GM23338 (cell line): ENCODE results near the gene ZNF691.
A peak's percentile ranks its signal among the peaks of the same experiment; 100 is the strongest.

Experiments
- CREB1 ChIP-seq: fragments of 250-450 bp; sonication (Bioruptor Pico); IDR thresholded peaks from 2 replicates; pipeline ENCODE4 v1.5.0; 2020; ENCODE audit warnings: low read depth, mild to moderate bottlenecking, moderate library complexity
- CTCF ChIP-seq, 2 experiments: fragments of 200-600 bp in 1 of 2; sonication (generic) in 1 of 2; conservative IDR thresholded peaks; 2 replicates each; pipeline versions ENCODE4 v1.5.1 to v1.6.1; 2016 to 2017; ENCODE audit warnings: antibody characterized with exemption in 2 of 2, low read depth in 2 of 2, mild to moderate bottlenecking in 2 of 2, moderate library complexity in 1 of 2
- REST ChIP-seq: IDR thresholded peaks from one replicate; pipeline ENCODE4 v1.6.1; 2018; ENCODE audit warnings: antibody characterized with exemption; ENCODE audit not compliant: unreplicated experiment

GRCh38 chr1:42830631-42831030 lies 15.8 kb upstream of the ZNF691 start:
- TF ChIP-seq CTCF (conservative IDR thresholded peaks at IDR 0.05; ENCODE audit: low read depth in 2 of 2): peak; percentile 39 to 56; a peak in 3 of 4 replicates
- TF ChIP-seq CREB1 (CRISPR knock-in tag): no peak
- TF ChIP-seq REST: no peak
